GM12878 (cell line): ENCODE results near the gene ERCC5. TPM values are rescaled to one million over a fixed set of nuclear protein-coding genes. Genes with fewer than 3 reads are reported as not detected.

Experiments used
- BCL11A ChIP-seq: IDR thresholded peaks from 2 replicates; pipeline ENCODE4 v1.6.1; 2011; ENCODE audit warnings: low read depth, low read length
- DPF2 ChIP-seq: fragments of 450-650 bp; IDR thresholded peaks from 2 replicates; pipeline ENCODE4 v1.6.1; 2017; ENCODE audit warnings: mild to moderate bottlenecking
- IKZF1 ChIP-seq: fragments of 450-650 bp; conservative IDR thresholded peaks from 2 replicates; pipeline ENCODE4 v1.6.1; 2017; ENCODE audit warnings: antibody characterized with exemption, mild to moderate bottlenecking
- MAX ChIP-seq: IDR thresholded peaks from 2 replicates; pipeline ENCODE4 v1.6.1; 2012; ENCODE audit warnings: low read depth, low read length, improper control_type of control experiment
- NFIC ChIP-seq: IDR thresholded peaks from 2 replicates; pipeline ENCODE4 v1.6.1; 2012; ENCODE audit warnings: low read depth, mild to moderate bottlenecking, inconsistent platforms, low read length, moderate library complexity
- NRF1 ChIP-seq: conservative IDR thresholded peaks from 2 replicates; pipeline ENCODE4 v1.6.1; 2011; ENCODE audit warnings: mild to moderate bottlenecking, low read depth, low read length, improper control_type of control experiment
- RBBP5 ChIP-seq: fragments of 200-600 bp; sonication (generic); conservative IDR thresholded peaks from 2 replicates; pipeline ENCODE4 v1.6.1; 2016
- RELA ChIP-seq: fragments of 450-650 bp; IDR thresholded peaks from 2 replicates; pipeline ENCODE4 v1.8.0; 2014; ENCODE audit warnings: borderline replicate concordance; ENCODE audit not compliant: partially characterized antibody
- TCF12 ChIP-seq: IDR thresholded peaks from 2 replicates; pipeline ENCODE4 v1.6.1; 2011; ENCODE audit warnings: low read depth, mild to moderate bottlenecking, low read length
- ZBED1 ChIP-seq: IDR thresholded peaks from 2 replicates; pipeline ENCODE4 v1.6.1; 2016; ENCODE audit warnings: borderline replicate concordance
- ZNF217 ChIP-seq: fragments of 450-650 bp; IDR thresholded peaks from 2 replicates; pipeline ENCODE4 v1.6.1; 2017; ENCODE audit warnings: antibody characterized with exemption, mild to moderate bottlenecking
- ZNF592 ChIP-seq: fragments of 450-650 bp; IDR thresholded peaks from 2 replicates; pipeline ENCODE4 v1.6.1; 2017; ENCODE audit warnings: mild to moderate bottlenecking, moderate library complexity
- polyA plus RNA-seq, 11 experiments: library from polyadenylated mRNA; depleted of rRNA in 4 of 11; unstranded in 6 of 11; stranded (reverse) in 5 of 11; fragments of >200 nt; fragmentation: Nextera tagmentation in 4 of 11; fragmentation: Illumina TruSeq in 1 of 11; extraction: Ambion mirVana in 4 of 11; extraction: Trizol in 1 of 11; gene quantifications; 1 replicate in 1 of 11; 2 replicates in 10 of 11; pipeline versions ENCODE4 v1.2.1 to v1.2.3, GENCODE V29; 2011 to 2016; ENCODE audit warnings: inconsistent platforms in 2 of 11, missing spikeins in 2 of 11, low read depth in 1 of 11
- total RNA-seq, 4 experiments: library from RNA; depleted of rRNA in 3 of 4; stranded (reverse); fragments of >200 nt in 3 of 4; fragmentation: Illumina TruSeq in 1 of 4; extraction: Trizol in 1 of 4; gene quantifications; 2 replicates each; pipeline versions ENCODE4 v1.2.1 to v1.2.3, GENCODE V29; 2013 to 2021
- TF ChIP-seq, protein P1 (sequence below): fragments of 450-650 bp; conservative IDR thresholded peaks from 2 replicates; pipeline ENCODE4 v1.6.1; 2017; ENCODE audit warnings: mild to moderate bottlenecking, moderate library complexity
- TF ChIP-seq, protein P2 (sequence below): fragments of 450-650 bp; IDR thresholded peaks from 2 replicates; pipeline ENCODE4 v1.6.1; 2017; ENCODE audit warnings: low read depth, mild to moderate bottlenecking, moderate library complexity

ERCC5 gene
- total and polyA plus RNA-seq, 10 of the 15 experiments (the other 5 are each of a cell fraction or from before 2014, with no cell fraction given), result 11.7 to 59.2 (median 41.6) TPM

- TF ChIP-seq, protein P1, sequence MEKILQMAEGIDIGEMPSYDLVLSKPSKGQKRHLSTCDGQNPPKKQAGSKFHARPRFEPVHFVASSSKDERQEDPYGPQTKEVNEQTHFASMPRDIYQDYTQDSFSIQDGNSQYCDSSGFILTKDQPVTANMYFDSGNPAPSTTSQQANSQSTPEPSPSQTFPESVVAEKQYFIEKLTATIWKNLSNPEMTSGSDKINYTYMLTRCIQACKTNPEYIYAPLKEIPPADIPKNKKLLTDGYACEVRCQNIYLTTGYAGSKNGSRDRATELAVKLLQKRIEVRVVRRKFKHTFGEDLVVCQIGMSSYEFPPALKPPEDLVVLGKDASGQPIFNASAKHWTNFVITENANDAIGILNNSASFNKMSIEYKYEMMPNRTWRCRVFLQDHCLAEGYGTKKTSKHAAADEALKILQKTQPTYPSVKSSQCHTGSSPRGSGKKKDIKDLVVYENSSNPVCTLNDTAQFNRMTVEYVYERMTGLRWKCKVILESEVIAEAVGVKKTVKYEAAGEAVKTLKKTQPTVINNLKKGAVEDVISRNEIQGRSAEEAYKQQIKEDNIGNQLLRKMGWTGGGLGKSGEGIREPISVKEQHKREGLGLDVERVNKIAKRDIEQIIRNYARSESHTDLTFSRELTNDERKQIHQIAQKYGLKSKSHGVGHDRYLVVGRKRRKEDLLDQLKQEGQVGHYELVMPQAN, result peak; percentile 50; the same call in 1 of the 2 replicates
- TF ChIP-seq RELA (peak; percentile 53), ZBED1 (no peak), ZNF217 (peak; percentile 68; the same call in 1 of the 2 replicates), NFIC (no peak), RBBP5 (no peak), BCL11A (no peak), MAX (peak; percentile 56; the same call in 1 of the 2 replicates), IKZF1 (peak; percentile 69), DPF2 (peak; percentile 81; the same call in 1 of the 2 replicates), TCF12 (peak; percentile 27; the same call in 1 of the 2 replicates), ZNF592 (peak; percentile 68; the same call in 1 of the 2 replicates), NRF1 (no peak)
- TF ChIP-seq, protein P2, sequence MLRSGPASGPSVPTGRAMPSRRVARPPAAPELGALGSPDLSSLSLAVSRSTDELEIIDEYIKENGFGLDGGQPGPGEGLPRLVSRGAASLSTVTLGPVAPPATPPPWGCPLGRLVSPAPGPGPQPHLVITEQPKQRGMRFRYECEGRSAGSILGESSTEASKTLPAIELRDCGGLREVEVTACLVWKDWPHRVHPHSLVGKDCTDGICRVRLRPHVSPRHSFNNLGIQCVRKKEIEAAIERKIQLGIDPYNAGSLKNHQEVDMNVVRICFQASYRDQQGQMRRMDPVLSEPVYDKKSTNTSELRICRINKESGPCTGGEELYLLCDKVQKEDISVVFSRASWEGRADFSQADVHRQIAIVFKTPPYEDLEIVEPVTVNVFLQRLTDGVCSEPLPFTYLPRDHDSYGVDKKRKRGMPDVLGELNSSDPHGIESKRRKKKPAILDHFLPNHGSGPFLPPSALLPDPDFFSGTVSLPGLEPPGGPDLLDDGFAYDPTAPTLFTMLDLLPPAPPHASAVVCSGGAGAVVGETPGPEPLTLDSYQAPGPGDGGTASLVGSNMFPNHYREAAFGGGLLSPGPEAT, result peak; percentile 76
Measured at GRCh38 chr13:102800145-102801041, 45.4 kb upstream of the ERCC5 start (continued).
